Right kidney (tissue), 1 donor: ENCODE measurements around the gene PCDHGC5.

Source experiments
- DNase-seq: peaks from one replicate; pipeline ENCODE4 v3.0.0-alpha.2; 2016

PCDHGC5 gene

GRCh38 chr5:141512911-141513626, 24.2 kb downstream of the PCDHGC5 start:
- DNase-seq: peak; percentile 86

GRCh38 chr5:141513627-141514329, 24.9 kb downstream of the PCDHGC5 start:
- peak; percentile 91 for DNase-seq

DNA sequence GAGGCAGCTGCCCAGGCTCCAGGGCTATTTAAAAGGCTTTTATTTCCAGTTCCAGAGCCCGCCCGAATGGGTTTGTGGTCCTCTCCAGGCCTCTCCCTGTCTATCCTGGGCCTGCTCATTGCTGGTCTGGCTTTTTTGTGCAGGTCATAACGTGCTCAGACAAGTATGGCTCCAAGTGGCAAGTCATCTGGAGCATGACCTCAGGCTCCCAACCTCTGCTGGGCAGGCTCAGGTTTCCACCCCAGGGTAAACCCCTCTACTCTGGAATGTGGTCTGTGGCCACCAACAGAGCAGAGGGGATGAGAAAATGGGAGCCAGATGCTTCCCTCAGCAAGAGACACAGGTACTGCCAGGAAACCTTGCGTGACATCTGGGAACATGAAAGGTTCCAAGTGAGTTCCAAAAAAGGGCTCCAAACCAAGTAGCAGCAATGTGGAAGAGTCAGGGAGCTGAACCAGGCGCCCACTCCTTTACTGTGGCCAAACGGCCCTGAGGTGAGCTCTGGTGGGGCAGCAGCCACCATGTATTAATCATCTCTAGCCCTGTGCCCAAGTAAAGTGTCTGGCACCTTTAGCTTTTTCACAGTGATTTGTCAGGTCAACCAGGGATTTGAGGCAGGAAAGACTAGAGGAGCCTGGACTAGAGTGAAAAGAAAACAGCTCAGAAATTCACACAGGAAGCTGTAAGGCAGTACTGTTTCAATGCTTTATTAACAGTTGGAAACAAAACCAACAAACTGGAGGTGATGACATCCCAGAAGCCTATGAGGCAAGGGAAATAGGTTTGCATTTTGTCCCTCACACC, 25.7 kb downstream of the PCDHGC5 start:
- peak; percentile 47 for DNase-seq

DNA sequence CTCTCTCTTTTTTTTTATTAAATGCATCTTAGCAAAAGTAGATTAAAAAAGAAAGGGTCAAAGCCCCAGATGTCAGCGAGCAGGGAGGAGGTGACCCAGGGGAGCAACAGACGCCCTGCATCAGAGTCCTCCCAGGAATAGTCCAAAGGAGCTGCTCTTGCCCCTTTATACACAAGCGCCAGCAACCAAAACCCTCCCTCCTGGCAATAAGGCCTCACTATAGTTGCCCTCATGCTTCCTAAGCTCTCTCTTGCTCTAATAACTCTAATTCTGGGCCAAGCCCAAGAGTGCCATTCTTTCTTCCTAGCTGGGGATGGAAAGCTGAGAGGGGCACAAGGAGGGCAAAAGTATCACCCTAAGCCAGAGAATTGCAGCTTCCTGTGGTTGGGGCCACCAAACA, 26.3 kb downstream of the PCDHGC5 start:
- no peak for DNase-seq

DNA sequence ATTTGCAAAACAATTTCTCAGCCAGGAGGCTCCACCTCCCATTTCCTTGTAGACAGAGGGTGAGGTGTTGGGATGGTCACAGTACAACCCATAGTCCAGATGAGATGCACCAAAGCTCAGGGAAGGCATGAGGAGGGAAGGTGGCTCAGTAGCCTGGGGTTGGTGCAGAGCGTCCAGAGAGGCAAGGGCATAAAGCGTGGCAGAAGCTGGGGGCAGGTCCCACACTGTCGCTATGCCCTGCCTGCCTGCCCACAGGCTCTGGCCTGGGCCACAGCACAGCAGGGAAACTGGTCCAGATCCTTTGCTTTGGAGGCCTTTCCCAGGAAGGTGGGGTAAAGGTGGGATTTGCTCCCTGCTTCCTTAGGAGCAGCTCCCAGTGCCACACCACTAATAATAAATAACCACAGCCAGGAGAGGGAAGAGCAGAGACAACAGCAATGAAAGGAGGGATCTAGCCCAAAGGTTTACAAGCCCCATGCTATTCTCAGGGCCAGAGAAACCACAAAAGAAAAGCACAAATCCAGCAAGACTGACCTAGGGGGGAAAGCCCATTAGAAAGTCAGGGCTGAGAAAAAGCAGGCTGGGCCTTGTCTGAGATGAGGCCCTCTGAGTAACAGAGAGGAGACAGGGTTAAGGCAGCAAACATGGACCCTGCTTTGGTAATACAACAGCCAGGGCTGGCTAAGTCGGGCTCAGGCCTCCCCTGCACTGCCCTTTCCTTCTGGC, 27.2 kb downstream of the PCDHGC5 start:
- DNase-seq: peak; percentile 16

DNA sequence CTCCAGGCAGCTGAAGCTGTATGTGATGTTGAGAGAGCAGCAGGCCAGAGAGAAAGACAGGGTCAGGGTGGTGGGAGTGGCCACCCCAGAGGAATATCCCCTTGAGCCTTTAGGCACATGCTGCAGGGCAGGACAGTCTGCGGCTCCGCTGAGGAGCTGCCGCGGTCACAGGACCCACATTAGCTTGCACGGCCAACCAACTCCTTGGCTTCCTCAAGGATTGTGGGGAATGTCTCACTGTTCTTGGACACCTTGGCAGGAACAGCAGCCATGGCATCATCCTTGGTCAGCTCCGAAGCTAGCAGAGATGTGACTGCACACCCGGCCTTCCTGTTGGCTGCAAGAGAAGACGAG, 27.8 kb downstream of the PCDHGC5 start:
- DNase-seq: no peak

DNA sequence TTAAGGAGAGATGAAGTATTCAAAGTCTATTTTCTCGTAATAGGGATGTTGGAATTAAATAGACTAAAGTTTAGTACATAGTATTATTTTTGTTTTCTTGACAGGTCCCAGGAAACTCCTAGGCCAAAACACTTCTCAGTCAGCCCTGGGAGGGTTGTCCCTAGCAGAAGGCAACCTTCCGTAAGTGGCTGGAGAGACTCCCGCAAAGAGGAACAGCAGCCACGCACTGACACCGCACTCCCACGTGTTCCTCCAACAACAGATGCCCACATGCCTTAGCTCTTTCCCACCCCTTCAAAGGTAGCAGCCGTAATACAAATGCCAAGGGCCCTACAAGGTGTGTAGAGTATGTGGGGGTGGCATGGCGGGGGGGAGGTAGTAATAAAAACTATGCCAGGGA, 28.4 kb downstream of the PCDHGC5 start:
- no peak for DNase-seq

DNA sequence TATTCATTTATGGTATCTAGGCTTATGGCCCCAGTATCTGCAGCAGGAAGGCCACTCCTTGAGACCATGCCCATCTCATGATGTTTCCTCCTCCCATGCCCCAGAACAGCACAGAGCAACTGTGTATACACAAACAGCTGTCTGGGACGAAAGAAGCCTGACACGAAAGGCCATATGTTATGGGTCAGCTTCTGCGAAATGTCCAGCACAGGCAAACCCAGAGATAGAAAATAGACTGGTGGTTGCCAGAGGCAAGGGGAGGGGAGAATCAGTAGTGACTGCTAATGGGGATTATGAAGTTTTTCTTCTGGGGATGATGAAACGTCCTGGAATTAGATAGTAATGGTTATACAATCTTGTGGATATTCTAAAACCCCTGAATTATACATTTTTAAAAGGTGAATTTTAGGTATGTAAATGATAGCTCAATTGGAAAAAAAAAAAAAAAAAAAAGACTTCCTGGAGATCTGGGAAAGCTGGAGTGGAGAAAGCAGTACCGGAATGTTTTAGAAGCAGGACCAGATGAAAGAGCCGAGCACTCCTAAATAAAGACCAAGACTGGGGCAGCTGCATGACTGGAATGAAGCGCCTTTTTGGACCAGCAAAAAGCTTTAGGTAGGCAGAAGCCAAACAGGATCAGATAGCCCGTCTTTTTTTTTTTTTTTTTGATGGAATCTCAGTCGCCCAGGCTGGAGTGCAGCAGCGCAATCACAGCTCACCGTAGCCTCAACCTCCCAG, 29.2 kb downstream of the PCDHGC5 start:
- DNase-seq: no peak

- DNase-seq: no peak
These were observed 29.7 kb downstream of the PCDHGC5 start for GRCh38 chr5:141518618-141519015.

DNA sequence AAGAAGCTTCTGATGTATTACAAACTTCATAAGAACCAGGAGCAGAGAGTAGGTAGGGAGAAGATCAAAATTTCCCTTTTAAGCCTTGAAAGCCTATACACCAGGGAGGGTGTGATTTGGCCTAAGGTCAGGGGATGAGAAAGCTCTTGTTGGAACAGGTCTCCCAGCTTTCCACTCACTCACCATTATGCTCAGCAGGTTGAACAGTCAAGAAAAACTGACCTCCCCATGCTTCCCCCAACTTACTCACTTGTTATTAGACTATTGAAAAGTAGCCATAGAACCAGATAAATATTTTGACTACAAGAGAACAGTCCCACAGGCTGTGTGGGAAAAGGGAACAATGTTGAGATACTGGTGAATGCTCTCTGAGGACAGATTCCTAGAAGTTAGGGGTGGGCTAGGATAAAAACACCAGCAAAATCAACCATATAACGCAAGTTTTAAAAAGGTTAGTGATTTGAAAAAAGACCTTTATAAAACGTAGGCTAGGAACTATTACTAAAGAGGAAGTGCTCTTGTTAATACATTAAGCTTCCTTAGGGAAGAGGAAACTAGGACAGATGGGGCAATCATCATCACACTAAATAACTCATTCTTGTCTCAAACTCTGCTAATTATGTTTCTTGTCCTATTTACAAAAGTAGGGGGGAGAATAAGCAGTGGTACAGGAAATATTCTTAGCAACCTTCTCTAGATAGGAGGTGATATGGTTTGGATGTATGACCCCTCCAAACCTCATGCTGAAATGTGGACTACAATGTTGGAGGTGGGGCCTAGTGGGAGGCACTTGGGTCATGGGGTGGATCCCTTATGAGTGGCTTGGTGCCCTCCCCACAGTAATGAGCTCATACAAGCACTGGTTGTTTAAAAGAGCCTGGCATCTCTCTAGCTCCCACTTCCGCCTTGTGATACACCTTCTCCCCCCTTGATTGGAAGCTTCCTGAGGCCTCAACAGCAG, 31.0 kb downstream of the PCDHGC5 start:
- DNase-seq: no peak

- peak; percentile 51 for DNase-seq
These were observed 32.4 kb downstream of the PCDHGC5 start for GRCh38 chr5:141521244-141521781.

- DNase-seq: no peak
These were observed 33.4 kb downstream of the PCDHGC5 start for GRCh38 chr5:141522301-141522700.

DNA sequence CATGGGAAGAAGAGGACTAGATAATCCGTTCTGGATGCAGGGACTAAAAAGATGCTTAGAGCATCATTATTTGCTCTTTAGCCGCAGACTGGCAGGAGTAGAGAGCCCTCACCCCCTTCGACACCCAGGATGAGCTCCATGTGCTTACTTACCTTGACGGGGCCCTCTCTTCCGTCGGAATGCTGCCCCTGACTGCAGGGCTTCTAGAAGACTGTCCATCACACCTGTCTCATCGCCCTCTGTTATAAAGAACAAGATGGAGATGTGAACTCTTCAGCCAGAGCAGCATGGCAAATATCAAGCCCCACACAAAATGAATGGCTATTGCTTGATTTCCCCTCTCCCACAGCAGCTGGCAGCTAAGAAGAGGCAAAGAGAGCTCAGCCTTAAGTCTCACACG, 35.1 kb downstream of the PCDHGC5 start:
- no peak for DNase-seq

GRCh38 chr5:141524604-141525597, 36.0 kb downstream of the PCDHGC5 start:
- peak; percentile 87 for DNase-seq

GRCh38 chr5:141525653-141526052, 36.8 kb downstream of the PCDHGC5 start:
- DNase-seq: no peak

DNA sequence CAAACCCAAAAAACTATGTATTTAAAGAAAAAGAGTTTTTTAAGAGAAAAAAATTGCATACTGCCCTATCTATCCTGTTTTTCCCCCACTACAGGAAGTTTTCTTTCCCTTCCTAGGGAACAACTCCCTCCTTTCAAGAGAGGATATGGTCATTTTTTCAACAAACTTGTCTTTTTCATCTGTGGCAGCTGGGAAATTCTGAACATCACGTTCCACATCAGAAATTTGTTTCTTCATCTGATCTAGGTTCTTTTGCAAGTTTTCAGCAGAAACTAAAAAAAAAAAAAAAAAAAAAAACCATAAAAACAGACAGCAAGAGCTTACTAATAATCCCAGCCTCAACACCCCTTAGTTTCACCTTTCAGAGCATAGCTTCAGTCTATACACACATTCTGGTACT, 38.5 kb downstream of the PCDHGC5 start:
- DNase-seq: no peak

DNA sequence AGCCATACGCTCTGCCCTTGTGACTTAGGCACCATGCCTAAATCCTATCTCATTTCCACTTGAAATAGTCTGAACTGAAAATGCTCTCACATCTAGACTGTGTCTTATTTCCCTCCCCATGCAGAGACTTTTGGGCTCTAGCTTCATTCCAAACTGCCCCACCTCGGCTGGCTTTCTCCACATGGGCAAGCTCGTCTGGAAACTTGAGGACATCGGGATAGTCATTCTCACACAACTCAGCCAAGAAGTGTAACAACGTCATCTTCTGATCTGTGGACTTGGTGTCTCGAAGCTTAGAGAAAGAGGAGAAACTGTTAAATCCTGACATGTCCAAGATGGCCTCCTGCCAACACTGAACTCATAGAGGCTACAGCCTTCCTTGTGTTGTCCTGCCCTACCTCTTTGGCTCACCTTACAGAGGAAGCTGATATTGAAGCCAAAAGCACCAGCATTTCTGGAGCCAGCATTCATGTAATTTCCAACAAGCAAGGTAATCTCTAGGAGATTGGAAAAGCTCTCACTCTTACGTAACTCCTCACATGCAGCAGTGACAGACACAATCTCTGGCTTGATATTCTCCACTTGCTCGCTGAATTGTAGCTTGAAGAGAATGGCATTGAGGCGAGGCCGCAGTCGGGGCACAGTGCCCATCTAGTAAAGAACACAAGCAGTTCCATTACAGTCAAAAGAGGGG, 39.6 kb downstream of the PCDHGC5 start:
- DNase-seq: no peak

DNA sequence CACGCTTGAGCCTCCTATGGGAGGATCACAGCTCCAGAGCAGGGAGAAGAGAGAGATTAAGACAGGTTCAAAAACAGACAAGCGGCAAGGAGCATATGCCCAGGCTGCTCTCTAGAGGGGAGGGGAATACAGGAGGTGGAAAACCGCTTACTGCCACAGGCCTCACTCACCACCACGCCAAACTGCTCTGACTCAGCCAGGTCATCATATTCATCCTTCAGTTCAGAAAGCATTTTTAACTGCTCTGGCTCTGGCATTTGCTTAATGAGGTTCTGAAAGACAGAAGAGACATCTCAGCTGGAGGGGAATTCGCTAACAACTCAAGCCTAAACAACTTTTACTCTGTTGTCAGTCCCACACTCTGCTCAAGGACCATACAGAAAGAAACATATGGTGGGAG, 40.1 kb downstream of the PCDHGC5 start:
- peak; percentile 21 for DNase-seq
